K562 (cell line): Measurements from ENCODE around the gene CENPQ. TPM values are rescaled to one million over a fixed set of nuclear protein-coding genes. Genes with fewer than 3 reads are reported as not detected.

Experiments
- ATAC-seq: fragments of 200-7000 bp; cut with Tn5 transposase; 3 replicates; pipeline ENCODE4 v1.9.1; 2020; ENCODE audit warnings: moderate library complexity
- BruUV-seq: library from RNA; stranded (reverse); fragments of 400-500 nt; replicated peaks from 2 replicates; lab custom pipeline; 2021; lab: Mats Ljungman, UMichigan
- CTCF ChIA-PET: fragments of 300-600 bp; formaldehyde crosslinking; extraction: SDS; loops from one replicate; lab custom pipeline; 2021; ENCODE audit warnings: low intra/inter-chr PET ratio; lab: Yijun Ruan, JAX
- POLR2A ChIA-PET: fragments of 300-600, 350-650 bp; sonication (Branson Sonifier 250); formaldehyde crosslinking; extraction: SDS; loops from one replicate; lab custom pipeline; 2021; ENCODE audit warnings: antibody characterized with exemption, inconsistent platforms; lab: Yijun Ruan, JAX
- DNase-seq, 4 experiments: peaks; one replicate each; pipeline versions ENCODE4 v3.0.0 to v3.0.0-alpha.2; 2011 to 2018; ENCODE audit warnings: low spot score in 3 of 4, mixed read lengths in 3 of 4; ENCODE audit errors: extremely low read depth in 1 of 4
- FAIRE-seq: peaks from 2 replicates; lab custom pipeline; 2011; peaks lifted over from hg19 to GRCh38; lab: Jason Lieb, UNC
- H2AFZ ChIP-seq: 2 replicates; pipeline ENCODE4 v1.6.0; 2011; ENCODE audit warnings: low read depth, low read length, control low read depth, inconsistent platforms
- H3K27ac ChIP-seq: fragments of 200-600 bp; 3 replicates; pipeline ENCODE4 v1.8.0; 2011; ENCODE audit warnings: low read depth, mild to moderate bottlenecking, control low read depth, inconsistent platforms, low read length, moderate library complexity, mixed read lengths; ENCODE audit errors: extremely low read depth
- H3K27me3 ChIP-seq, 2 experiments: fragments of 300-600 bp in 1 of 2; 2 replicates in 1 of 2; 3 replicates in 1 of 2; pipeline versions ENCODE4 v1.6.0 to v1.8.0; 2011; ENCODE audit warnings: inconsistent platforms in 2 of 2, low read length in 2 of 2, mild to moderate bottlenecking in 1 of 2, mixed read lengths in 1 of 2, moderate library complexity in 1 of 2; ENCODE audit not compliant: control insufficient read depth in 2 of 2, insufficient read depth in 2 of 2
- H3K36me3 ChIP-seq: fragments of 300-600 bp; 3 replicates; pipeline ENCODE4 v1.8.0; 2011; ENCODE audit warnings: mild to moderate bottlenecking, low read length, inconsistent platforms; ENCODE audit not compliant: control insufficient read depth, insufficient read depth
- H3K4me1 ChIP-seq, 2 experiments: fragments of 200-600 bp in 1 of 2; replicated peaks in 1 of 2; 2 replicates in 1 of 2; 3 replicates in 1 of 2; pipeline versions ENCODE4 v1.5.1 to v1.8.0; 2011; ENCODE audit warnings: inconsistent platforms in 2 of 2, low read length in 2 of 2, mild to moderate bottlenecking in 1 of 2, mixed read lengths in 1 of 2, moderate library complexity in 1 of 2; ENCODE audit not compliant: control insufficient read depth in 2 of 2, insufficient read depth in 2 of 2
- H3K4me2 ChIP-seq: 2 replicates; pipeline ENCODE4 v1.6.1; 2011; ENCODE audit warnings: low read length, control low read depth, inconsistent platforms, mixed read lengths; ENCODE audit not compliant: insufficient read depth
- H3K4me3 ChIP-seq: fragments of 200-600 bp; sonication (generic), shearing (Covaris generic); 2 replicates; pipeline ENCODE4 v1.5.1; 2016; ENCODE audit warnings: control low read depth, inconsistent platforms
- H3K79me2 ChIP-seq: fragments of 200-600 bp; 3 replicates; pipeline ENCODE4 v1.8.0; 2011; ENCODE audit warnings: low read length, inconsistent platforms; ENCODE audit not compliant: control insufficient read depth, insufficient read depth
- H3K9ac ChIP-seq, 2 experiments: 2 replicates each; pipeline versions ENCODE4 v1.6.0 to v1.6.1; 2011; ENCODE audit warnings: low read depth in 2 of 2, low read length in 2 of 2, control low read depth in 1 of 2, inconsistent platforms in 1 of 2, mild to moderate bottlenecking in 1 of 2, mixed read lengths in 1 of 2; ENCODE audit not compliant: insufficient read depth in 1 of 2
- H3K9me1 ChIP-seq: one replicate; pipeline ENCODE4 v1.6.0; 2011; ENCODE audit warnings: inconsistent platforms, mild to moderate bottlenecking, low read length, moderate library complexity; ENCODE audit not compliant: control insufficient read depth, insufficient read depth
- H3K9me3 ChIP-seq: replicated peaks from 2 replicates; pipeline ENCODE4 v1.5.1; 2011; ENCODE audit warnings: low read depth, low read length, inconsistent platforms; ENCODE audit not compliant: control insufficient read depth, insufficient read depth
- H4K20me1 ChIP-seq: replicated peaks from 2 replicates; pipeline ENCODE4 v1.6.1; 2011; ENCODE audit warnings: low read length, inconsistent platforms, mixed read lengths; ENCODE audit not compliant: control insufficient read depth, insufficient read depth
- CREBBP ChIP-seq: IDR thresholded peaks from one replicate; pipeline ENCODE4 v1.6.1; 2012; ENCODE audit warnings: low read depth, mild to moderate bottlenecking, control low read depth, inconsistent platforms, low read length
- CREM ChIP-seq: IDR thresholded peaks from 2 replicates; pipeline ENCODE4 v1.6.1; 2014; ENCODE audit warnings: antibody characterized with exemption, low read depth
- HDAC8 ChIP-seq: fragments of 450-650 bp; IDR thresholded peaks from 2 replicates; pipeline ENCODE4 v1.6.1; 2016; ENCODE audit warnings: mild to moderate bottlenecking, missing genetic modification characterization, moderate library complexity, missing compliant biosample characterization
- NELFE ChIP-seq: IDR thresholded peaks from 2 replicates; pipeline ENCODE4 v1.6.1; 2011; ENCODE audit warnings: mild to moderate bottlenecking; ENCODE audit not compliant: insufficient read depth, insufficient read length
- XRCC5 ChIP-seq: fragments of 200-400 bp; formaldehyde crosslinking; IDR thresholded peaks from 2 replicates; pipeline ENCODE4 v1.6.1; 2017; ENCODE audit warnings: low read depth, mild to moderate bottlenecking, low read length
- WGBS: fragments of 100-300 bp; shearing (Covaris generic); methylation state at CpG from one replicate; pipeline ENCODE4 v1.1.6; 2016; ENCODE audit warnings: low coverage, mixed read lengths; ENCODE audit not compliant: insufficient coverage; ENCODE audit errors: missing lambda C conversion rate; 5-methylcytosine and 5-hydroxymethylcytosine counted together
- in situ Hi-C: fragments of 300-500 bp; cut with MboI; formaldehyde crosslinking; loops from 4 replicates; pipeline ENCODE4 v1.15.0; 2018; ENCODE audit warnings: inconsistent platforms, mixed read lengths
- intact Hi-C: fragments of 100-400 bp; cut with micrococcal nuclease; formaldehyde crosslinking; loops from 2 replicates; pipeline ENCODE4 v1.14.2; 2022
- polyA plus RNA-seq, 8 experiments: library from polyadenylated mRNA; depleted of rRNA in 4 of 8; stranded (reverse) in 5 of 8; unstranded in 3 of 8; fragments of >200 nt; fragmentation: Nextera tagmentation in 2 of 8; fragmentation: Illumina TruSeq in 1 of 8; extraction: Ambion mirVana in 2 of 8; extraction: Trizol in 1 of 8; gene quantifications; 2 replicates each; pipeline versions ENCODE4 v1.2.1 to v1.2.3, GENCODE V29; 2011 to 2014; ENCODE audit warnings: inconsistent platforms in 1 of 8, missing spikeins in 1 of 8
- total RNA-seq, 7 experiments: library from RNA; depleted of rRNA in 6 of 7; stranded (reverse); fragments of >200 nt in 6 of 7; fragmentation: Illumina TruSeq in 2 of 7; extraction: Trizol in 2 of 7; gene quantifications; 2 replicates each; pipeline versions ENCODE4 v1.2.1 to v1.2.3, GENCODE V29; 2011 to 2021; ENCODE audit warnings: low replicate concordance in 1 of 7
- TF ChIP-seq, protein P1 (sequence below), 3 experiments: fragments of 200-800 bp in 1 of 3; fragments of 250-450 bp in 1 of 3; fragments of 450-650 bp in 1 of 3; sonication (Bioruptor Pico) in 1 of 3; sonication (Bioruptor generic) in 1 of 3; formaldehyde crosslinking in 1 of 3; IDR thresholded peaks; 2 replicates each; pipeline versions ENCODE4 v1.6.1 to v1.8.0; 2016 to 2022; ENCODE audit warnings: mild to moderate bottlenecking in 2 of 3, missing genetic modification characterization in 2 of 3, missing compliant biosample characterization in 1 of 3, moderate library complexity in 1 of 3

CENPQ gene
- total and polyA plus RNA-seq, 9 of the 15 experiments (the other 6 are each of a cell fraction or from before 2014, with no cell fraction given) = 12.7 to 48.3 (median 26.4) TPM

GRCh38 chr6:49504666-49505065 is 41.5 kb downstream of the CENPQ start:
- no peaks in the 10 kb centered on the region for H3K36me3 ChIP-seq
- no peaks in the 10 kb centered on the region for H3K27me3 ChIP-seq
- CTCF ChIA-PET = no interaction called here
- intact Hi-C loops = no loop called here
- H3K9ac ChIP-seq = no peak overlapping the region
- no peaks in the 10 kb centered on the region for H4K20me1 ChIP-seq
- TF ChIP-seq XRCC5 = no peak
- TF ChIP-seq NELFE = no peak
- H3K79me2 ChIP-seq = no peaks in the 10 kb centered on the region
- no peaks in the 10 kb centered on the region for H3K4me1 ChIP-seq
- H3K4me3 ChIP-seq = no peak overlapping the region
- H3K27ac ChIP-seq = no peak overlapping the region
- no peaks in the 10 kb centered on the region for H3K9me1 ChIP-seq
- POLR2A ChIA-PET = no interaction called here
- no peak overlapping the region for H2AFZ ChIP-seq
- no peak for DNase-seq
- WGBS = 60% methylated on average over 5 of the region's 5 CpGs
- H3K4me2 ChIP-seq = no peak overlapping the region
- no peak for FAIRE-seq
- in situ Hi-C loops = no loop called here
- no peak for ATAC-seq
- no TSS peak for BruUV-seq
- H3K9me3 ChIP-seq = peaks cover 6% of the 10 kb centered on the region; the same call in 1 of the 2 replicates

GRCh38 chr6:49506569-49507111 is 43.5 kb downstream of the CENPQ start:
- no peak overlapping the region for H3K4me3 ChIP-seq
- H3K4me1 ChIP-seq = no peaks in the 10 kb centered on the region
- H3K27me3 ChIP-seq = no peaks in the 10 kb centered on the region
- ATAC-seq (no peak), DNase-seq (no peak), FAIRE-seq (no peak)
- intact Hi-C loops = no loop called here
- POLR2A ChIA-PET = interaction anchor here (1.1 kb wide), 1 partner anchor 9 kb away, joined by 3 read pairs; no protein-coding TSS in a partner anchor
- in situ Hi-C loops = no loop called here
- no peak overlapping the region for H3K27ac ChIP-seq
- no peaks in the 10 kb centered on the region for H3K79me2 ChIP-seq
- H2AFZ ChIP-seq = 0 out of 2 replicates have a peak overlapping the region, but pooled peaks have one; percentile 9
- 7% methylated on average over 5 of the region's 5 CpGs for WGBS
- CTCF ChIA-PET = no interaction called here
- H4K20me1 ChIP-seq = no peaks in the 10 kb centered on the region
- no peaks in the 10 kb centered on the region for H3K36me3 ChIP-seq
- no TSS peak for BruUV-seq
- H3K9ac ChIP-seq = no peak overlapping the region
- H3K4me2 ChIP-seq = no peak overlapping the region
- H3K9me1 ChIP-seq = no peaks in the 10 kb centered on the region
- peaks cover 7% of the 10 kb centered on the region; the same call in 1 of the 2 replicates for H3K9me3 ChIP-seq
- TF ChIP-seq CREBBP (no peak), HDAC8 (no peak), CREM (no peak)
- TF ChIP-seq, protein P1, sequence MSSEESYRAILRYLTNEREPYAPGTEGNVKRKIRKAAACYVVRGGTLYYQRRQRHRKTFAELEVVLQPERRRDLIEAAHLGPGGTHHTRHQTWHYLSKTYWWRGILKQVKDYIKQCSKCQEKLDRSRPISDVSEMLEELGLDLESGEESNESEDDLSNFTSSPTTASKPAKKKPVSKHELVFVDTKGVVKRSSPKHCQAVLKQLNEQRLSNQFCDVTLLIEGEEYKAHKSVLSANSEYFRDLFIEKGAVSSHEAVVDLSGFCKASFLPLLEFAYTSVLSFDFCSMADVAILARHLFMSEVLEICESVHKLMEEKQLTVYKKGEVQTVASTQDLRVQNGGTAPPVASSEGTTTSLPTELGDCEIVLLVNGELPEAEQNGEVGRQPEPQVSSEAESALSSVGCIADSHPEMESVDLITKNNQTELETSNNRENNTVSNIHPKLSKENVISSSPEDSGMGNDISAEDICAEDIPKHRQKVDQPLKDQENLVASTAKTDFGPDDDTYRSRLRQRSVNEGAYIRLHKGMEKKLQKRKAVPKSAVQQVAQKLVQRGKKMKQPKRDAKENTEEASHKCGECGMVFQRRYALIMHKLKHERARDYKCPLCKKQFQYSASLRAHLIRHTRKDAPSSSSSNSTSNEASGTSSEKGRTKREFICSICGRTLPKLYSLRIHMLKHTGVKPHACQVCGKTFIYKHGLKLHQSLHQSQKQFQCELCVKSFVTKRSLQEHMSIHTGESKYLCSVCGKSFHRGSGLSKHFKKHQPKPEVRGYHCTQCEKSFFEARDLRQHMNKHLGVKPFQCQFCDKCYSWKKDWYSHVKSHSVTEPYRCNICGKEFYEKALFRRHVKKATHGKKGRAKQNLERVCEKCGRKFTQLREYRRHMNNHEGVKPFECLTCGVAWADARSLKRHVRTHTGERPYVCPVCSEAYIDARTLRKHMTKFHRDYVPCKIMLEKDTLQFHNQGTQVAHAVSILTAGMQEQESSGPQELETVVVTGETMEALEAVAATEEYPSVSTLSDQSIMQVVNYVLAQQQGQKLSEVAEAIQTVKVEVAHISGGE (CRISPR knock-in tag; IDR thresholded peaks at IDR 0.05) = no peak
